Measurements from ENCODE around the gene HPGD. TPM values are rescaled to one million over a fixed set of nuclear protein-coding genes. Genes with fewer than 3 reads are reported as not detected.

HPGD gene
- total and polyA plus RNA-seq, 2 of the 4 experiments (the other 2 are of a cell fraction) = not detected

DNA sequence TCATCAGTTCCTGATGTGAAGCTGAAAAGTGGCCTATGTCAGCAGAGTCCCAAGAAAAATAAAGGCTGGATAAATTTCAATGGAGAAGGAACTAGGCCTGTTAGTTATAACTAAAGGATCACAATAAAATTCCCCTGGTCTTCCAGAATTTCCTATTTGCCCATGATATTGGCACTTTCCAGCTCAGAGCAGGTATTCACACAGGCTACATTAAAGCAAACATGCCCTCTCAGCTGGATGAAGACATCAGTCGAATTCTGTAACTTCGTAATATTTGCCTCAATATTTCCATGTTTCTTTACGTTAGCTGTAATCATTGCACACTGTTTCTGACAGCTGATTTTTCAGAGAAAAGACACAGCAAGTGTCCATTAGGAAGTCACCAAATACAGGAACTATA is 9.5 kb downstream of the HPGD start:
- Histone ChIP-seq H3K18ac (ENCODE audit: low read depth, low read length) (no peak overlapping the region), H3K9ac (ENCODE audit: low read depth, low read length) (no peak overlapping the region), H3K23ac (ENCODE audit: low read depth, low read length) (no peak overlapping the region), H2AK9ac (replicated peaks; ENCODE audit: low read depth, low read length, poor library complexity) (no peak overlapping the region), H3K4me3 (ENCODE audit: insufficient read depth, low read depth, low read length) (no peak overlapping the region), H2AFZ (replicated peaks; ENCODE audit: low read length, poor library complexity) (no peak overlapping the region), H3K56ac (ENCODE audit: extremely low read depth, insufficient read depth, low read length) (no peak overlapping the region), H2BK20ac (ENCODE audit: low read depth, low read length) (no peak overlapping the region), H3K4me1 (ENCODE audit: control insufficient read depth, insufficient read depth, low read length) (no peaks in the 10 kb centered on the region), H3K9me1 (ENCODE audit: insufficient read depth, low read length) (no peaks in the 10 kb centered on the region), H4K91ac (ENCODE audit: insufficient read depth, low read depth, low read length) (no peak overlapping the region), H2BK15ac (ENCODE audit: low read depth, low read length) (no peak overlapping the region), H3K4ac (ENCODE audit: low read depth, low read length) (no peak overlapping the region), H3K36me3 (ENCODE audit: control insufficient read depth, insufficient read depth, low read length) (no peaks in the 10 kb centered on the region), H4K5ac (ENCODE audit: low read depth, low read length) (no peak overlapping the region), H2BK120ac (ENCODE audit: low read depth, low read length) (no peak overlapping the region), H2BK5ac (ENCODE audit: low read depth, low read length, poor library complexity, severe bottlenecking) (no peak overlapping the region), H3K27me3 (ENCODE audit: control insufficient read depth, insufficient read depth, low read length) (no peaks in the 10 kb centered on the region), H3K27ac (ENCODE audit: insufficient read depth, low read length) (no peak overlapping the region), H3K14ac (replicated peaks; ENCODE audit: low read depth, low read length) (no peak overlapping the region), H4K20me1 (ENCODE audit: insufficient read depth, low read length) (no peaks in the 10 kb centered on the region), H2AK5ac (ENCODE audit: low read depth, low read length) (no peak overlapping the region), H3K4me2 (ENCODE audit: low read depth, low read length) (no peak overlapping the region), H3K79me1 (ENCODE audit: low read depth in 1 of 2, low read length in 2 of 2) (no peaks in the 10 kb centered on the region), H3K9me3 (ENCODE audit: control insufficient read depth, insufficient read depth, low read length) (no peaks in the 10 kb centered on the region), H4K8ac (ENCODE audit: low read depth in 2 of 2, low read length in 2 of 2) (no peak overlapping the region)
- no TSS peak for BruUV-seq (replicated peaks)
- dilution Hi-C loops (cut with HindIII; ENCODE audit: low sequenced_read_pairs, unreplicated experiment) = no loop called here
- POLR2A ChIA-PET (ENCODE audit: unreplicated experiment) = no interaction called here
- TF ChIP-seq FOS (IDR thresholded peaks at IDR 0.05; ENCODE audit: low read depth, low read length) (no peak), MXI1 (IDR thresholded peaks at IDR 0.05; ENCODE audit: borderline replicate concordance, low read depth, low read length) (no peak), NFE2L2 (IDR thresholded peaks at IDR 0.05; ENCODE audit: low read depth, low read length) (no peak), RAD21 (IDR thresholded peaks at IDR 0.05; ENCODE audit: low read length) (no peak), RCOR1 (IDR thresholded peaks at IDR 0.05; ENCODE audit: insufficient replicate concordance, low read length) (no peak), RFX5 (IDR thresholded peaks at IDR 0.05; ENCODE audit: low read depth, low read length) (no peak), CHD1 (IDR thresholded peaks at IDR 0.05; ENCODE audit: low read depth, low read length) (no peak), SMC3 (IDR thresholded peaks at IDR 0.05; ENCODE audit: low read depth, low read length) (no peak), BHLHE40 (IDR thresholded peaks at IDR 0.05; ENCODE audit: low read depth, low read length) (no peak), POLR2A (IDR thresholded peaks at IDR 0.05; ENCODE audit: low read depth, low read length) (no peak), CEBPB (IDR thresholded peaks at IDR 0.05; ENCODE audit: low read depth, low read length) (no peak), MAZ (IDR thresholded peaks at IDR 0.05; ENCODE audit: borderline replicate concordance, low read depth, low read length) (no peak), MAFK (IDR thresholded peaks at IDR 0.05; ENCODE audit: low read depth, low read length) (no peak)
- TF ChIP-seq, protein P1, sequence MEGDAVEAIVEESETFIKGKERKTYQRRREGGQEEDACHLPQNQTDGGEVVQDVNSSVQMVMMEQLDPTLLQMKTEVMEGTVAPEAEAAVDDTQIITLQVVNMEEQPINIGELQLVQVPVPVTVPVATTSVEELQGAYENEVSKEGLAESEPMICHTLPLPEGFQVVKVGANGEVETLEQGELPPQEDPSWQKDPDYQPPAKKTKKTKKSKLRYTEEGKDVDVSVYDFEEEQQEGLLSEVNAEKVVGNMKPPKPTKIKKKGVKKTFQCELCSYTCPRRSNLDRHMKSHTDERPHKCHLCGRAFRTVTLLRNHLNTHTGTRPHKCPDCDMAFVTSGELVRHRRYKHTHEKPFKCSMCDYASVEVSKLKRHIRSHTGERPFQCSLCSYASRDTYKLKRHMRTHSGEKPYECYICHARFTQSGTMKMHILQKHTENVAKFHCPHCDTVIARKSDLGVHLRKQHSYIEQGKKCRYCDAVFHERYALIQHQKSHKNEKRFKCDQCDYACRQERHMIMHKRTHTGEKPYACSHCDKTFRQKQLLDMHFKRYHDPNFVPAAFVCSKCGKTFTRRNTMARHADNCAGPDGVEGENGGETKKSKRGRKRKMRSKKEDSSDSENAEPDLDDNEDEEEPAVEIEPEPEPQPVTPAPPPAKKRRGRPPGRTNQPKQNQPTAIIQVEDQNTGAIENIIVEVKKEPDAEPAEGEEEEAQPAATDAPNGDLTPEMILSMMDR (conservative IDR thresholded peaks at IDR 0.05; ENCODE audit: low read depth, low read length) = no peak
- TF ChIP-seq, protein P2, sequence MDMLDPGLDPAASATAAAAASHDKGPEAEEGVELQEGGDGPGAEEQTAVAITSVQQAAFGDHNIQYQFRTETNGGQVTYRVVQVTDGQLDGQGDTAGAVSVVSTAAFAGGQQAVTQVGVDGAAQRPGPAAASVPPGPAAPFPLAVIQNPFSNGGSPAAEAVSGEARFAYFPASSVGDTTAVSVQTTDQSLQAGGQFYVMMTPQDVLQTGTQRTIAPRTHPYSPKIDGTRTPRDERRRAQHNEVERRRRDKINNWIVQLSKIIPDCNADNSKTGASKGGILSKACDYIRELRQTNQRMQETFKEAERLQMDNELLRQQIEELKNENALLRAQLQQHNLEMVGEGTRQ (IDR thresholded peaks at IDR 0.05; ENCODE audit: low read depth, low read length) = no peak
- TF ChIP-seq, protein P3, sequence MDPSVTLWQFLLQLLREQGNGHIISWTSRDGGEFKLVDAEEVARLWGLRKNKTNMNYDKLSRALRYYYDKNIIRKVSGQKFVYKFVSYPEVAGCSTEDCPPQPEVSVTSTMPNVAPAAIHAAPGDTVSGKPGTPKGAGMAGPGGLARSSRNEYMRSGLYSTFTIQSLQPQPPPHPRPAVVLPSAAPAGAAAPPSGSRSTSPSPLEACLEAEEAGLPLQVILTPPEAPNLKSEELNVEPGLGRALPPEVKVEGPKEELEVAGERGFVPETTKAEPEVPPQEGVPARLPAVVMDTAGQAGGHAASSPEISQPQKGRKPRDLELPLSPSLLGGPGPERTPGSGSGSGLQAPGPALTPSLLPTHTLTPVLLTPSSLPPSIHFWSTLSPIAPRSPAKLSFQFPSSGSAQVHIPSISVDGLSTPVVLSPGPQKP (IDR thresholded peaks at IDR 0.05; ENCODE audit: borderline replicate concordance, low read depth, low read length) = no peak
- in situ Hi-C loops (cut with MboI; ENCODE audit: low sequenced_read_pairs) = no loop called here
- DNase-seq = no peak
- intact Hi-C loops (cut with micrococcal nuclease) = no loop called here
- CTCF ChIA-PET = no interaction called here
- WGBS, 2 experiments (ENCODE audit: extremely low coverage in 2 of 2, insufficient read length in 1 of 2) = no CpG with 5 or more reads among the region's 3 CpGs
- ATAC-seq (ENCODE audit: low read depth) = no peak
